Vagina (tissue), 2 donors: ENCODE data around the gene SLC22A23.

Experiments used
- POLR2A ChIP-seq, 2 donors: fragments of 450-650 bp; IDR thresholded peaks; one replicate each; pipeline ENCODE4 v1.6.1; 2017; ENCODE audit warnings: antibody characterized with exemption in 2 of 2, mild to moderate bottlenecking in 2 of 2, moderate library complexity in 2 of 2
- POLR2AphosphoS5 ChIP-seq, 2 donors: sonication (generic); formaldehyde crosslinking; IDR thresholded peaks; one replicate each; pipeline ENCODE4 v1.9.0; 2017; ENCODE audit warnings: antibody characterized with exemption in 2 of 2, mild to moderate bottlenecking in 2 of 2, low read depth in 1 of 2; ENCODE audit not compliant: insufficient read depth in 1 of 2
- TF ChIP-seq, protein P1 (sequence below), 3 experiments: fragments of 450-650 bp in 2 of 3; fragments of 200-600 bp in 1 of 3; sonication (generic) in 1 of 3; IDR thresholded peaks; one replicate each; pipeline ENCODE4 v1.5.1; 2017 to 2019; ENCODE audit warnings: antibody characterized with exemption in 3 of 3, mild to moderate bottlenecking in 2 of 3, moderate library complexity in 2 of 3

DNA sequence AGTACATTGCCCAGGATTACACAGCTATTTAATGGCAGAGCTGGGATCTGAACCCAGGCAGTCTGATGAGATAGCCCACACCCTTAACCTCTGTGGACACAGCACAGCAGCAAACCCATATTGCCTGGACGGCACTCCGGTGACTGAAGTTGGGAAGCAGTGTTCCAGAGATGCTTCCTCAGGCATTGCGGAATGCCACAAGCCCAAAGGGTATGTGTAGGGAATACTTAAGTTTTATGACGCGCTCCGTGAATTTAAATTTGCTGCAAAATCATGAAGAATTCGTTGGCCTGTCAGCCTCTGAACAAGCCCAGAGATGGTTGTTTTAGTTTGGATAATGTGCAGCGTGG, 151.7 kb downstream of the SLC22A23 start:
- TF ChIP-seq, protein P1, sequence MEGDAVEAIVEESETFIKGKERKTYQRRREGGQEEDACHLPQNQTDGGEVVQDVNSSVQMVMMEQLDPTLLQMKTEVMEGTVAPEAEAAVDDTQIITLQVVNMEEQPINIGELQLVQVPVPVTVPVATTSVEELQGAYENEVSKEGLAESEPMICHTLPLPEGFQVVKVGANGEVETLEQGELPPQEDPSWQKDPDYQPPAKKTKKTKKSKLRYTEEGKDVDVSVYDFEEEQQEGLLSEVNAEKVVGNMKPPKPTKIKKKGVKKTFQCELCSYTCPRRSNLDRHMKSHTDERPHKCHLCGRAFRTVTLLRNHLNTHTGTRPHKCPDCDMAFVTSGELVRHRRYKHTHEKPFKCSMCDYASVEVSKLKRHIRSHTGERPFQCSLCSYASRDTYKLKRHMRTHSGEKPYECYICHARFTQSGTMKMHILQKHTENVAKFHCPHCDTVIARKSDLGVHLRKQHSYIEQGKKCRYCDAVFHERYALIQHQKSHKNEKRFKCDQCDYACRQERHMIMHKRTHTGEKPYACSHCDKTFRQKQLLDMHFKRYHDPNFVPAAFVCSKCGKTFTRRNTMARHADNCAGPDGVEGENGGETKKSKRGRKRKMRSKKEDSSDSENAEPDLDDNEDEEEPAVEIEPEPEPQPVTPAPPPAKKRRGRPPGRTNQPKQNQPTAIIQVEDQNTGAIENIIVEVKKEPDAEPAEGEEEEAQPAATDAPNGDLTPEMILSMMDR (IDR thresholded peaks at IDR 0.05), result no peak
- TF ChIP-seq POLR2AphosphoS5 (IDR thresholded peaks at IDR 0.05; ENCODE audit: insufficient read depth in 1 of 2, low read depth in 1 of 2) (no peak), POLR2A (IDR thresholded peaks at IDR 0.05) (no peak)
